GF-D8 (cell line): Measurements from ENCODE around the gene RPS27A.
A peak's percentile ranks its signal among the peaks of the same experiment; 100 is the strongest.
"Not testable (repeated sequence)": the region's sequence is repeated elsewhere in the genome, so short reads cannot be mapped to it uniquely, and the experiment has no call there.

Experiments used
- DNase-seq: peaks from one replicate; lab custom pipeline; 2025; lab: John Stamatoyannopoulos, UW

The RPS27A gene

GRCh38 chr2:55232084-55232862 is at the start of gene RPS27A, which contains the start of gene CLHC1:
TSS of gene RPS27A (plus strand) at chr2:55232688. CDS start at chr2:55232825, 137 bp downstream.
TSS of gene CLHC1 (minus strand) at chr2:55232293. CDS start at chr2:55222411, 9,882 bp downstream.
- DNase-seq, result peak; percentile 87

DNA sequence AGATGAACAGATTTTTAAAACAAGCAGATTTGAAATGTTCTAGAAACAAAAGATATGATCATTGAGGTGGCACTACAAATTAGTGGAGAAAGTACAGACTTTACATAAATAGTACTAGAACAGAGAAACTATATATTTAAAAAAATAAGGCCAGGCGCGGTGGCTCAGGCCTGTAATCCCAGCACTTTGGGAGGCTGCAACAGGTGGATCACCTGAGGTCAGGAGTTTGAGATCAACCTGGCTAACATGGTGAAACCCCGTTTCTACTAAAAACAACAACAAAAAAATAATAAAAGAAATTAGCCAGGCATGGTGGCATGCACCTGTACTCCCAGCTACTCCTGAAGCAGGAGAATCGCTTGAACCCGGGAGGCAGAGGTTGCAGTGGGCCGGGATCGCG is 45.7 kb upstream of the RPS27A start:
- DNase-seq, result not testable (repeated sequence)

DNA sequence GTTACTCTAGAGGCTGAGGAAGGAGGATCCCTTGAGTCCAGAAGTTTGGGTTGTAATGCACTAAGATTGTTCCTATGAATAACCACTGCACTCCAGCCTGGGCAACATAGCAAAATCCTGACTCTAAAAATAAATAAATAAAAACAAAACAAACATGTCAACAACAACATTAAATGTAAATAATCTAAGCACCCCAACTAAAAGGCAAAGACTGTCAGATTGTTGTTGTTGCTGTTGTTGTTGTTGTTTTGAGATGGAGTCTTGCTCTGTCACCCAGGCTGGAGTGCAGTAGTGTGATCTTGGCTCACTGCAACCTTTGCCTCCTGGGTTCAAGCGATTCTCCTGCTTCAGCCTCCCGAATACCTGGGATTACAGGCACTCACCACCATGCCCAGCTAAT is 40.6 kb upstream of the RPS27A start:
- DNase-seq, result not testable (repeated sequence)

GRCh38 chr2:55196526-55196925 is 36.0 kb upstream of the RPS27A start:
- DNase-seq, result no peak

- DNase-seq, result no peak
Measured at GRCh38 chr2:55200416-55200815, 32.1 kb upstream of the RPS27A start.

- DNase-seq, result no peak
Measured at GRCh38 chr2:55204536-55204935, 28.0 kb upstream of the RPS27A start.

DNA sequence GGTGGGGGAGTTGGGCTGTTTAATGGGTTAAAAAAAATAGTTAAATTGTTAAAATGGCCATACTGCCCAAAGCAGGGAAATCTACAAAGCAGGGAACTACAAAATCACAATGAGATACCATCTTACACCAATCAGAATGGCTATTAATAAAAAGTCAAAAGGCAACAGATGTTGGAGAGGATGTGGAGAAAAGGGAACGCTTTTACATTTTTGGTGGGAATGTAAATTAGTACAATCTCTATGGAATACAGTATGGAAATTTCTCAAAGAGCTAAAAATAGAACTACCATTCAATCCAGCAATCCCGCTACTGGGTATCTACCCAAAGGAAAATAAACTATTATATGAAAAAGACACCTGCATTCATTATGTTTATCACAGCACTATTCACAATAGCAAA is 27.5 kb upstream of the RPS27A start:
- DNase-seq, result no peak

DNA sequence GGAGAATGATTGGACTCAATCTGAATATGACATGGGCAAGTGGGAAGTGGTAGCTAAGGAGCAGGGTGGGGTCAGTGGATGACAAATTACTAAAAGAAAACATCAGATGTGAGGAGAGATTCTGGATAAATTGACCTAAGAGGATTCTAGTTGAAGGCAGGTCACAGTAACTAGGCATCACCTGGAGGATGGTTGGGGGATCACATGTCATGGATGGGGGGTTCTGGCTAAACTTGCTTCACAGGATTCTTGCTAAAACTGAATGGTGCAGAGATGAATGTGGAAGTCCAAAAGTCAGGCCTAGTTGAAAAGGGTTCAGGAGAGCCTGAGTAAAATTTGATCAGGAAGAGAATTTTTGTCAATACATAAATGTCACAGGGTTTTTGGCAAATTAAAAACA is 18.7 kb upstream of the RPS27A start:
- no peak for DNase-seq

DNA sequence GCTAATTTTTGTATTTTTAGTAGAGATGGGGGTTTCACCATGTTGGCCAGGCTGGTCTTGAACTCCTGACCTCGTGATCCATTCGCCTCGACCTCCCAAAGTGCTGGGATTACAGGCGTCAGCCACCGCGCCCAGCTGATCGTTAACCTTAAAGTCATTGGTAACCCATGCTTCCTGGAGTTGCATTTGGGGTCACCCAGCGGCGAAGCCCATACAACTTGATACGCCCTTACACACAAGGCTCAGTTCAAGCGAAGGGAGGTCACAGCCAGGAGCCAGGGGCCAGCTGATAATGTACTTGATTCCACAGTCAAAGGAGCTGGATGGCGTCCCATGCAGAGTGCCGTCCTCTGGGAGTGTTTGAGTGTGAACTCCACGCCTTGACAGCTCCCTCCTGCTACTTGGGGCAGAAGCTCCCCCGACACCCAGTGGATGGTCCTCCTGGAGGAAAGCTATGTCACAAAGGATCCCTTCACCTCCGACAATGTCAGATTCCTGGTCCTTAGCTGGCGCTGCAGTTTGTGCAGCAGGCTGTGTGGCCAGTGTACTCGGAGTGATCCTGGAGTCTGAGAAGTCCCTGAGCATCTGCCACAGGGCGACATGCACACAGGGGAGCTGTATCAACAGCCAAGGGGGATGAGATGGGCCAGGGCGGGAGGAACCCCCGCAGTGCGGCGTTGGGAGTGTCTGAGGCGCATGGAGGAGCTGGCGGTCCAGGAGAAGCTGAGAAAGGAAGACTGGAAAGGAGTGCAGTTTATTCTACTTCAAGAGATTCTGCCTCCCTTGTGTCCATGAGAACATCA is 8.3 kb upstream of the RPS27A start:
- no peak for DNase-seq

DNA sequence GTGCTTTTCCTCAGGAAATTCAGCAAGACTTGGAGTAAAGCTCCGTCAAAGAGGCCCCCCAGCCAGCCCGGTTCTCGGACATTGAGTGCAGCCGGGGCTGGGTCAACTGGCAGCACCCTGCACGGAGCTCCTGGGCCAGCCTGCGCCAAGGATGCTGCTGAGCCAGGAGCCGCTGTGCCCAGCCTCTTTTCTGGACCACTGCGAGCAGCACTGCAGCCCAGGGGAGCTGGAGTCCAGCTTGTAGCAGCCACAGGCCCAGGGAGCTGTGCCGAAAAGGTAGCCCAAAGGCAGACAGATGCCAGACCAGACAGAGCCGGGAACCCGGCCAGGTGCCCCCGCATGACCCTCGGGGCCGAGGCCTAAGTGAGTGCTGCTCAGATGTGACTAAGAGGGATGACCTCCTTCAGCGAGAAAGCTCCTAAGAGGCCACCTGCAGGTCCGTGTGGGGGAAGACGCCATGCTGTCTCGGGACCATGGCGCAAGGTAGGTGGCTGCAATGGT is 7.7 kb upstream of the RPS27A start:
- DNase-seq, result no peak

- no peak for DNase-seq
Measured at GRCh38 chr2:55225481-55226020, 6.9 kb upstream of the RPS27A start.

- DNase-seq, result peak; percentile 56
Measured at GRCh38 chr2:55227437-55228225, 4.9 kb upstream of the RPS27A start.

DNA sequence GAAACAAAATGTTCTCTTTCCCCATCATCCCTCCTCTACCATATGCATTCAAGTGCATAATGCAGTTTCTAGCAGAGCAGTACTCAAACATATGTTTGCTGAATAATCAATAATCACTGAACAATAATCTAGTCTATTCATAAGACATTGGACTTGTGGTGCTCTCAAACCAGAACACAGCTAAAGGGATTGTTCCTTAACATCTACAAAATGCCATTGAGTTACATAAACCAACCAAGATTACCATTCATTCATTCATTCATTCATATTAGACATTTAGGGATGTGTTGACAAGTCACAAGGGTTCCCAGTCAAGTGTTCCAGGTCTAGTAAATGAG is 4.3 kb upstream of the RPS27A start:
- DNase-seq, result no peak

GRCh38 chr2:55229221-55229620 is 3.3 kb upstream of the RPS27A start:
- no peak for DNase-seq

DNA sequence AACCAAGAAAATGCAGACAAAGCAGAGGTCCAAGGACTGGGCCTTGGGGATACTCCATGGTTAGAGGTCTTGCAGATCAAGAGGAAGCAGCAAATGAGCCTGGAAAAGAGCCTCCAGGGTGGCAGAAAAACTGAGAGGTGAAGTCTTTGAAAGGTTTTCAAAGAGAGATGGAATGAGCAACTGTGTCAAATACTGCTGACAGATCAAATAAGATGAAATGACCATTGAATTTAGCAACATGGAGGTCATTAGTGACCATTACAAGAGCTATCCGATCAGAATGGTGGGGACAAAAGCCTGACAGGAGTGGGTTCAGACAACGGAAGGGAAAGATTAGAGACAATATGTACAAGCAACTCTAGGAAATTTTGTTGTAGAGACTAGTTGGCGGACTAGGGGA is 1.9 kb upstream of the RPS27A start:
- no peak for DNase-seq

- no peak for DNase-seq
Measured at GRCh38 chr2:55231546-55232083, 873 bp upstream of the RPS27A start.

- DNase-seq, result no peak
Measured at GRCh38 chr2:55232863-55233657, 572 bp downstream of the RPS27A start.

- DNase-seq, result no peak
Measured at GRCh38 chr2:55233658-55233940, 1.1 kb downstream of the RPS27A start.

DNA sequence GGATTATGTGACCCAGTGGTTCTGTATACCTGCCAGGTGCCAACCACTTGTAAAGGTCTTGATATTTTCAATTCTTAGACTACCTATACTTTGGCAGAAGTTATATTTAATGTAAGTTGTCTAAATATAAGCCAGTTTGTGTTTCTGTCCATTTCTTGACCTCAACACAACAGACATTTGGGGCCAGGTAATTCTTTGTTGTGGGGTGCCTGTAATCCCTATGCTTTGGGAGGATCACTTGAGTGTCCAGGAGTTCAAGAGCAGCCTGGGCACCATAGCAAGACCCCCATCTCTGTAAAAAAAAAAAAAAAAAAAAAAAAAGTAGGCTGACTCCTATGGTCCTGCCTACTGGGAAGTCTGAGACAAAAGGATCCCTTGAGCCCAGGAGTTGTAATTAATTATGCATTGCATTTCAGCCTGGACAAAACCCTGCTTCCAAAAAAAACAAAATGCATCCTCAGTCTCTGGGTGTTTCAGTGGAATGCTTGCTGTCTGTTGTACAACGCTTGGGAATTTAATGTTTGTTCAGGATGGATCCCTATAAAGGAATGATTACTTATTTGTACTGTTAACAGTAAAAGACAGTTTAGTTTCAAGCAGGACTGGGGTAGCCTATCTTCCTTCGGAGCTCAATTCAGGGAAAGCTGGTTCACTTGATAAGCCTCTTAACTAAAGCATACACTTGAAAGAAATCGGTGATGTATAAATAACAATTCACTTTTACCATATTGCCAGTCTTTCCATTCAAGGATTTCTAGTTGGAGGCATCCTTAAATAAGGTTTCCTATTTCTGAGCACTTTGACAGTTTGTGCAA is 3.4 kb downstream of the RPS27A start:
- no peak for DNase-seq

- no peak for DNase-seq
Measured at GRCh38 chr2:55236992-55237543, 4.6 kb downstream of the RPS27A start.
